HUES6 (cell line): Measurements from ENCODE around the gene TRH.
"Not testable (repeated sequence)": the region's sequence is repeated elsewhere in the genome, so short reads cannot be mapped to it uniquely, and the experiment has no call there.

Experiments used
- H3K27ac ChIP-seq: 2 replicates; pipeline ENCODE4 v1.7.0; 2013; ENCODE audit warnings: low read depth, mild to moderate bottlenecking, low read length, inconsistent platforms
- H3K27me3 ChIP-seq: 2 replicates; pipeline ENCODE4 v1.6.1; 2013; ENCODE audit warnings: low read length; ENCODE audit not compliant: control insufficient read depth, insufficient read depth
- H3K36me3 ChIP-seq: 2 replicates; pipeline ENCODE4 v1.6.1; 2013; ENCODE audit warnings: low read length; ENCODE audit not compliant: control insufficient read depth, insufficient read depth
- H3K4me1 ChIP-seq: 2 replicates; pipeline ENCODE4 v1.6.1; 2013; ENCODE audit warnings: low read length; ENCODE audit not compliant: control insufficient read depth, insufficient read depth
- H3K4me3 ChIP-seq: 2 replicates; pipeline ENCODE4 v1.5.1; 2013; ENCODE audit warnings: low read depth, low read length
- H3K9ac ChIP-seq: one replicate; pipeline ENCODE4 v1.6.1; 2013; ENCODE audit warnings: mild to moderate bottlenecking, low read length
- H3K9me3 ChIP-seq: 2 replicates; pipeline ENCODE4 v1.6.1; 2013; ENCODE audit warnings: low read depth, low read length; ENCODE audit not compliant: control insufficient read depth, insufficient read depth

The TRH gene

DNA sequence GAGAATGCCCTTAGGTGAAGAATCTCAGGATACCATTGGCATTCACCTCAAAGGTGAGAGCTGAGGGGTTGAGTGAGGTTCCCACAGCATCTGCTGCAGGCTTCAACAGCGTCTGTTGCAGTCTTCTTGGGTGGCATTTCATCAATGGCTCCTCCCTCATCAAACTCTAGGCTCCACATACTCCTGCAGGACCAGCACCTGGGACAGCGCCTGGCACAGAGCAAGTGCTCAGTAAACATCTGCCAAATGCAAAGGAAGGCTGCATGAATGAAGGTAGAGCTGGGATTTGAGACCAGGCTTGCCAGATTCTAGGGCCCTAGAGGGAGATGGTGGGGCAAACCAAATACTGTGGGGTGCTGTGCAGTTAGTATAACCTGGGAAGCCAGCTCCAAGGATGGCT lies 9.6 kb downstream of the TRH start:
- Histone ChIP-seq H3K9me3 (no peaks in the 10 kb centered on the region), H3K27me3 (peaks cover 36% of the 10 kb centered on the region), H3K4me1 (no peaks in the 10 kb centered on the region)

DNA sequence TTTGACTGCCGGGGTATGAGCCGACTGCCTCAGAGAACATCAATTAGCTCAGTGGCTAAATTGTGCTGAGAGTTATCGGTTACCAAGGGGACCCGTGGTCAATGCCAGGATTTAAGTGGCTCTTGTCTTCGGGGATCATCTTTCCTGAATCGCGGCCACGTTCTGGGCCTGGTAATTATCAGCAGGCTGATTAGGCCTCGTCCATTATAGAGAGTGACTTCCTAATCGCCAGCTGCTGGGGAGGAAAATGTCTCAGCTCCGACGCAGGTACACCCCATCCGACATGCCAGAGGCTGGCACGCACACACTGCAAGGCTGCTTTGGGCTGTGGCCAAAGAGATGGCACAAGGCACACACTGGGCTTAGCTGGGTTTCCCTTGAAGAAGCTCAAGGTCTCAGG lies 10.6 kb downstream of the TRH start:
- no peak overlapping the region for H3K4me3 ChIP-seq
- no peak overlapping the region for H3K27ac ChIP-seq
- peaks cover 26% of the 10 kb centered on the region for H3K27me3 ChIP-seq
- H3K36me3 ChIP-seq = no peaks in the 10 kb centered on the region
- H3K9ac ChIP-seq = no peak overlapping the region
- H3K9me3 ChIP-seq = no peaks in the 10 kb centered on the region
- no peaks in the 10 kb centered on the region for H3K4me1 ChIP-seq

More for the DNA sequence above, 9.6 kb downstream of the TRH start:
- no peaks in the 10 kb centered on the region for H3K36me3 ChIP-seq
- no peak overlapping the region for H3K4me3 ChIP-seq
- H3K27ac ChIP-seq = no peak overlapping the region
- H3K9ac ChIP-seq = no peak overlapping the region

DNA sequence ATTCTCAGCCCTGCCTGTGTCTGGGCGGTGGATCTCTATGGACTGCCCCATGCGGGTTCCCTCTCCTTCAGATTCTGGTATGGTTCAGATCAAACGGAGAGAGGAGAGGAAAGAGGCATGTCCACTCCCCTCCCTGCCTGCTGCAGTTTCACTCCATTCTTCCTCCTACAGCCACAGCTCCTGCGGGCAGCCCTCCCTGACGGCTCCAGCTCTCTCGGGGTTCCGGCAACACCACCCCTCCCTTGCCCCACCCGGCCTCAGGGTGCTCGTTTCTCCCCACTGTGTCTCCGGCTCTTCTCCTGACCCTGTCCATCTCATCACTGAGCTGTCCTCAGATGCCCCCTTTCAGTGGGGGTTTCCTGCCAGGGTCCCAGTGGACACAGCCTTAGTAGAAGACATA lies 13.9 kb downstream of the TRH start:
- H3K9ac ChIP-seq = no peak overlapping the region
- H3K4me1 ChIP-seq = peaks cover 3% of the 10 kb centered on the region; the same call in 1 of the 2 replicates
- H3K9me3 ChIP-seq = no peaks in the 10 kb centered on the region
- H3K27me3 ChIP-seq = peaks cover 6% of the 10 kb centered on the region; the same call in 1 of the 2 replicates
- no peaks in the 10 kb centered on the region for H3K36me3 ChIP-seq
- H3K27ac ChIP-seq = no peak overlapping the region
- H3K4me3 ChIP-seq = no peak overlapping the region

DNA sequence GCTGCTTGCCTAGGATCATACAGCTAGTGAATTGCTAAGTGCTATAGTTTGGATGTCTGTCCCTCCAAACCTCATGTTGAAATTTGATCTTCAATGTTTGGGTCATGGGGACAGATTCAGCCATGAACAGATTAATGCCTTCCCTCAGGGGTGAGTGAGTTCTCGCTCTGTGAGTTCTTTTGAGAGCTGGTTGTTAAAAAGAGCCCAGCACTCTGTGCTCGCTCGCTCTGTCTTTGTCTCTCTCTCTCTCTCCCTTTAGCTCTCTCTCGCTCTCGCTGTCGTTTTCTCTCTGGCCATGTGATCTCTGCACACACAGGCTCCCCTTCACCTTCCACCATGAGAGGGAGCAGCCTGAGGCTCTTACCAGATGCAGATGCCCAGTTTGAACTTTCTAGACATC lies 14.9 kb downstream of the TRH start:
- H3K9me3 ChIP-seq = no peaks in the 10 kb centered on the region
- H3K36me3 ChIP-seq = no peaks in the 10 kb centered on the region
- H3K27ac ChIP-seq = no peak overlapping the region
- H3K4me1 ChIP-seq = peaks cover 3% of the 10 kb centered on the region; the same call in 1 of the 2 replicates
- peaks cover 4% of the 10 kb centered on the region; the same call in 1 of the 2 replicates for H3K27me3 ChIP-seq
- no peak overlapping the region for H3K4me3 ChIP-seq
- no peak overlapping the region for H3K9ac ChIP-seq

DNA sequence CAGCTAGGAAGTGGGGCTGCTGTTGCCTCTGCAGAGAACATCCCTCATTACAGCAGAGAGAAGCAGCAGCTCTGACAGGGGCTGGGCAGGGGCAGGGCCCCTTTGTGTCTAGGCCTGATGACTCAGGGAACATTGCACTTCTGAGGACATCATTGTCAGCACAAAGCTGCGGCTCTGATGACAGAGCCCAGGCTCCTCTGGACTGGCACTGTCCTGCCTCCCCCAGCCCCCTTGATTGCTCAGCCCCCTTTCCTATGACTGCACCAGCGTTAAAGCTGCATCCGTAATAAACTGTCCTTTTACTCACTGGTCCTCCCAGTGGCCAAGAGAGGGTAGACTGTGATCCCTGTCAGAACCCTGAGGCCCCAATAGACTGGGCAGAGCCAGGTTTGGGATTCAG lies 18.3 kb downstream of the TRH start:
- H3K9ac ChIP-seq = no peak overlapping the region
- peaks cover 11% of the 10 kb centered on the region; the same call in 1 of the 2 replicates for H3K27me3 ChIP-seq
- no peaks in the 10 kb centered on the region for H3K9me3 ChIP-seq
- no peak overlapping the region for H3K4me3 ChIP-seq
- H3K4me1 ChIP-seq = peaks cover 3% of the 10 kb centered on the region; the same call in 1 of the 2 replicates
- no peaks in the 10 kb centered on the region for H3K36me3 ChIP-seq
- H3K27ac ChIP-seq = no peak overlapping the region

DNA sequence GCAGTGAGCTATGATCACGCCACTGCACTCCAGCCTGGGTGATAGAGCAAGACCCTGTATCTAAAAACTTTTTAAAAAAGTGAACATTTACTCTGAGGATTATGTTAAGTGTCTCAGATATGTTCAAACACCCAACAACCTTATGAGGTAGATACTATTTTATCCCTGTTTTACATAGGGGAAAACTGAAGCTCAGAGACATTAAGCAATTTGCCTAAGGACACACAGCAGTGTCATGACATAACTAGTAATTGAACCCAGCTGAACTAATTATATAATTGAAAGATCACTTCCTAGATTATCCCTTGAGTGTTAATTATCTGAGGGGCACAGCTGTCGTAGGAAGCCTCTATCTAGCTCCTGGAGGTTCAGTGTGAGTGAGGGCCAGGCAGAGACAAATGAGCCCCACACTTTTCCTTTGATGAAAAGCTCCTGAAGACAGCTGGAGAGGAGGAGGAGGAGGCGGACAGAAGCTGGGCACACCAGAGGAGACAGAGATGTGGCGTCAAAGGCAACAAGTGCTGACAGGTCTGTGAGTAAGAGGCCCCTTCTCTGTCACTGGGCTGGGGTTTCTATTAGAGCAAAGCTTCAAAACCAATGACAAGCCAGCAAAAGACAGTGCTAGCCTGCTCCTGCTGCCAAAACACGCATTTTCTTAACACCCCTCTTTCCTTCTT lies 20.5 kb downstream of the TRH start:
- no peak overlapping the region for H3K9ac ChIP-seq
- H3K27ac ChIP-seq = no peak overlapping the region
- no peak overlapping the region for H3K4me3 ChIP-seq
- peaks cover 15% of the 10 kb centered on the region; the same call in 1 of the 2 replicates for H3K27me3 ChIP-seq
- H3K9me3 ChIP-seq = no peaks in the 10 kb centered on the region
- H3K36me3 ChIP-seq = no peaks in the 10 kb centered on the region
- H3K4me1 ChIP-seq = peaks cover 3% of the 10 kb centered on the region; the same call in 1 of the 2 replicates

DNA sequence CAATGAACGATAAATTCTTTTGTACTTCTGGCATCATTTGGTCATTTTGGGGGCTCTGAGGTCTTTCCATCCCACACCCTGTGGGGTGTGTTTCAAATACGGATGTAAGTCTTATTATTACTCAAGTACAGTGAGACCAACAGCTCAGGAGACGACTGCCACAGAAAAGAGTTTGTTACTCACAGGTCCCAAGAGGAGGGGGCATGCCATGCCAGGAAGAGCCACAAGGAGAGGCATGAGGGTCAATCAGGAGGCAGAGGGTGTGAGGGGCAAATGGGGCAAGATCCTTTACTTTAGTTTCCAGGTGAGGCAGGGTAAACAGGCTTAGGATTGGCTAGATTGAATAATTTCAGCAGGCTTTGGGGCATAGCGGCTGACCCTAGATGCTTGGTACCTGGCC lies 21.6 kb downstream of the TRH start:
- Histone ChIP-seq H3K9ac (no peak overlapping the region), H3K27ac (no peak overlapping the region), H3K4me3 (no peak overlapping the region), H3K27me3 (peaks cover 20% of the 10 kb centered on the region), H3K36me3 (no peaks in the 10 kb centered on the region), H3K9me3 (no peaks in the 10 kb centered on the region), H3K4me1 (peaks cover 3% of the 10 kb centered on the region; the same call in 1 of the 2 replicates)

DNA sequence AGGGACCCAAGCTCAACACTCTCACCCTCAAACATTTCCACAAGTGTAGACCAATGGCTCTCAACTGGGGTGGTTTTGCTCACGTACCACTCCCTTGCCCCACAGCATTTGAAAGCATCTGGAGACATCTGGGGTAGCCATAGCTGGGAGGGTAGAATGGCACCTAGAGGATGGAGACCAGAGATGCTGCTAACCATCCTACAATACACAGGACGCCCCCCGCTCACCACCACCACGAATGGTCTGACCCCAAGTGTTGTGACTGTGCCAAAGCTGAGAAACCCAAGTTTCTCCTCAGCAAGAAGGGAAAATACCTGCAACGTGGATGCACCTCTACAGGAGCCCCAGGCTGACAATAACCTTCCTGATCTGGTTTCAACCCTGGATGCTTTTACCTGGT lies 24.7 kb downstream of the TRH start:
- H3K27me3 ChIP-seq = peaks cover 41% of the 10 kb centered on the region
- H3K4me3 ChIP-seq, H3K27ac ChIP-seq: not testable (repeated sequence)

DNA sequence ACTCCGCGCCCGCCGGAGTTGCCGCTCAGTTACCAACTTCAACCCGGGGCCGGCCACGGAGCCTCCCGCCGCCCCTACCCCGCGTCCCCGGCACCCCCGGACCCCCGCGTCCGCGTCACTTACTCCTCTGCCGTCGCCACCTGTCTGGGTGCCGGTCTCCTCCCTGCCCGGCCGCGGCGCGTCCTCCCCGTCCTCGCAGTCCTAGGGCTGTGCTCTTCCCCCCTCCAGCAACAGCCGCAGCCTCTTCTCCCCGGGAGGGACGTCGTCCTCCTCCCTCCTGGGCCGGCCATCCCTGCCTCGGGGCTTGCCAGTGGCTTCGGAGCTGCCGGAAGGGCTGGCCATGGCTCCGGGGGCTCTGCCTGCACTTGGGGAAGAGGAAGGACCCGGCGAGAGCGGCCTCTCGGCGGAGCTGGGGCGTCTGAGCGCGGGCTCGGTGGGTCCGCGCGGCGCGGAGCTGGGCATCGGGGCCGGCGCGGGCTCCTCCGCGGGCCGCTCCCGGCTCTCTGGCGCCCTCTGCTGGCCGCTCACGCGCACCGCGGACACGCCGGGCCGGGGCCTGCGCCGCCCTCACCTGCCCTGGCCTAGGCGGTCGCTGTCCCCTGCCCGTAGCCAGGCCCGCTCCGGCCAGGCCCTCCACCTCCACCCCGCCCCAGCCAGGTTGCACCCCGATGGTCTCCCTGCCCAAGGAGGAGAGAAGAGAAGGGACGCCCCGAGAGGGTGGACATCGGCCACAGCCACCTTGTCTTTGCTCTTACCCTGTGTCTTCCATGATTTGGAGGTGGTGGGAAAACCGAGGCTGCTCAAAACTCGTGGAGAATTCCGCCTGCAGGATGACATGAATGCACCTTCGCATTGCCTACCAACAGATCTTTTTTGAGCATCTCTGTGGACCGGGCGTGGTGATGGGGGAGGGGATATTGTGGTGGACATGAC lies 28.4 kb downstream of the TRH start:
- H3K9ac ChIP-seq = peak overlapping the region; percentile 39
- H3K9me3 ChIP-seq, H3K27ac ChIP-seq, H3K4me1 ChIP-seq, H3K36me3 ChIP-seq: not testable (repeated sequence)
- peaks cover 34% of the 10 kb centered on the region for H3K27me3 ChIP-seq
- H3K4me3 ChIP-seq = peak overlapping the region; percentile 66

More for the DNA sequence above, 24.7 kb downstream of the TRH start:
- H3K9ac ChIP-seq, H3K4me1 ChIP-seq, H3K36me3 ChIP-seq, H3K9me3 ChIP-seq: not testable (repeated sequence)

DNA sequence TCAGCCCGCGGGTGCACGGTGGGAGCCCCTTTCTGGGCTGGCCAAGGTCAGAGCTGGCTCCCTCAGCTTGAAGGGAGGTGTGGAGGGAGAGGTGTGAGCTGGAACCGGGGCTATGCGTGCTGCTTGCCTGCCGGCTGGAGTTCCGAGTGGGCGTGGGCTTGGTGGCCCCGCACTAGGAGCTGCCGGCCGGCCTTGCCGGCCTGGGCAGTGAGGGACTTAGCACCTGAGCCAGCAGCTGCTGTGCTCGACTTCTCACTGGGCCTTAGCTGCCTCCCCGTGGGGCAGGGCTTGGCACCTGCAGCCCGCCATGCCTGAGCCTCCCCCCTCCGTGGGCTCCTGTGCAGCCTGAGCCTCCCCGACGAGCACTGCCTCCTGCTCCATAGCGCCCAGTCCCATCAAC lies 36.0 kb downstream of the TRH start:
- Histone ChIP-seq H3K27me3 (no peaks in the 10 kb centered on the region), H3K36me3 (no peaks in the 10 kb centered on the region), H3K27ac (no peak overlapping the region), H3K4me1 (no peaks in the 10 kb centered on the region), H3K9ac (no peak overlapping the region), H3K4me3 (no peak overlapping the region), H3K9me3 (peaks cover 2% of the 10 kb centered on the region; the same call in 1 of the 2 replicates)

DNA sequence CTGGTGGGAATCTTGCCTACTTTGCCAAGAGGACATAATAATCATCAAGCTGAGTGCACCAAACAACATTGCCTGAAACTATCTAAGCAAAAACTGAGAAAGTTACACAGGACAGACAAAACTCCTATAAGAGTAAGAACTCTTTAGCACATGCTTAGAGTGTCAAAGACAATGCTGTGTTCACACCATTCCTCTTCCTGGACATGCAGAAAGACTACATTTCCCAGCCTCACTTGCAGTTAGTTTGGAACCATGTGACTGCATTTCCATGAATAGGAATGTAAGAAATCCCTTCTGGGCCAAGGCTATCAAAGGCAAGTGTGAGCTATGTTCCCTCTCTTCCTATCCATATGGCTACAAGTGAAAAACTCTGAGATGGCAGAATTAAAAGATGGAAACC lies 37.6 kb downstream of the TRH start:
- not testable (repeated sequence) for H3K9me3 ChIP-seq, H3K36me3 ChIP-seq, H3K27me3 ChIP-seq, H3K9ac ChIP-seq, H3K4me3 ChIP-seq, H3K4me1 ChIP-seq, H3K27ac ChIP-seq
